Measurements from ENCODE around the gene CCDC102B. TPM values are rescaled to one million over a fixed set of nuclear protein-coding genes. Genes with fewer than 3 reads are reported as not detected.

CCDC102B gene
- total RNA-seq, 1 donor from 2014 or later, result 8.1 TPM

DNA sequence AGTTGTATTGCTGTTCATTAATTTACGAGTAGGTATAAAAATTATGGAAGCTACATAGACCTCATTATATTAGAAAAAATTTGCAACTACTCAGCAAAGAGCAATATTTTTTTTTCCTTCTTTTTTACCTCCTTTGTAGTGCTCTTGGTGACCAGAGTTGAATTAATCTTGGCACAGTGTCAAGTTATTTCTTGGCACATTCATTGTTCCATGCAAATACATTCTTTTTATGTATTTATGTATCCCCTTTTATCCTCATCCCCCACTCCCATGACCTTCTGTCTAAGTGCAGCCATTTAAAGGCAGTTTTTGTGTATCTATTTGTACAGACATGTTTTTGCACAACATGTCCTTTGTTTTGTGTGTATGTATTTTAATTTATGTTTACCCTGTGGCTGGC lies 224.5 kb downstream of the CCDC102B start:
- Mint-ChIP-seq H3K27ac (ENCODE audit: unreplicated experiment) (no peak overlapping the region), H3K4me1 (ENCODE audit: low read depth, unreplicated experiment) (peaks cover 12% of the 10 kb centered on the region), H3K9me3 (ENCODE audit: unreplicated experiment) (peaks cover 2% of the 10 kb centered on the region), H3K4me3 (ENCODE audit: unreplicated experiment) (no peak overlapping the region), H3K36me3 (ENCODE audit: unreplicated experiment) (no peaks in the 10 kb centered on the region), H3K27me3 (ENCODE audit: unreplicated experiment) (no peaks in the 10 kb centered on the region)
- DNase-seq, result no peak
- TF ChIP-seq, protein P1, sequence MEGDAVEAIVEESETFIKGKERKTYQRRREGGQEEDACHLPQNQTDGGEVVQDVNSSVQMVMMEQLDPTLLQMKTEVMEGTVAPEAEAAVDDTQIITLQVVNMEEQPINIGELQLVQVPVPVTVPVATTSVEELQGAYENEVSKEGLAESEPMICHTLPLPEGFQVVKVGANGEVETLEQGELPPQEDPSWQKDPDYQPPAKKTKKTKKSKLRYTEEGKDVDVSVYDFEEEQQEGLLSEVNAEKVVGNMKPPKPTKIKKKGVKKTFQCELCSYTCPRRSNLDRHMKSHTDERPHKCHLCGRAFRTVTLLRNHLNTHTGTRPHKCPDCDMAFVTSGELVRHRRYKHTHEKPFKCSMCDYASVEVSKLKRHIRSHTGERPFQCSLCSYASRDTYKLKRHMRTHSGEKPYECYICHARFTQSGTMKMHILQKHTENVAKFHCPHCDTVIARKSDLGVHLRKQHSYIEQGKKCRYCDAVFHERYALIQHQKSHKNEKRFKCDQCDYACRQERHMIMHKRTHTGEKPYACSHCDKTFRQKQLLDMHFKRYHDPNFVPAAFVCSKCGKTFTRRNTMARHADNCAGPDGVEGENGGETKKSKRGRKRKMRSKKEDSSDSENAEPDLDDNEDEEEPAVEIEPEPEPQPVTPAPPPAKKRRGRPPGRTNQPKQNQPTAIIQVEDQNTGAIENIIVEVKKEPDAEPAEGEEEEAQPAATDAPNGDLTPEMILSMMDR (IDR thresholded peaks at IDR 0.05; ENCODE audit: partially characterized antibody, unreplicated experiment), result no peak

DNA sequence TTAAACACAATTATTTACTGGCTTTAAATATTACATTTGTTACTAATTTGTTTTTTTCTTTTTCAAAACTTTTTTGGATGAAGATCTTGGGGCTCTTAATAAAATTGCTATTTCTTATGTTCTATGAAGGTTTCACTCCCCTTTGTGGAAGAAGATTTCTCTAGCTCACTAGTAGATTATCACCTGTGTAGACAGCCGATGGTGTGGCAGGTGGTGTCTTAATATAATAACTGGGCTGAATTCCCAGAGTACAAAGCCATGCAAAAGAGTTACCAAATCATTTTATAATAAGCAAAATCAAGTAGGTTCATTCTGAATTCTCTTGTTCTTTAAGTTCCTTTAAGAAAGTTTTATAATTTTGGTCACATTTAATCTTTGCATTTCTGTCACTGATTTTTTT lies 233.7 kb downstream of the CCDC102B start:
- H3K4me3 Mint-ChIP-seq (ENCODE audit: unreplicated experiment), result no peak overlapping the region
- H3K27me3 Mint-ChIP-seq (ENCODE audit: unreplicated experiment), result no peaks in the 10 kb centered on the region
- no peaks in the 10 kb centered on the region for H3K9me3 Mint-ChIP-seq (ENCODE audit: unreplicated experiment)
- no peak overlapping the region for H3K27ac Mint-ChIP-seq (ENCODE audit: unreplicated experiment)
- no peaks in the 10 kb centered on the region for H3K4me1 Mint-ChIP-seq (ENCODE audit: low read depth, unreplicated experiment)
- no peak for DNase-seq
- no peaks in the 10 kb centered on the region for H3K36me3 Mint-ChIP-seq (ENCODE audit: unreplicated experiment)
- TF ChIP-seq, protein P1 (IDR thresholded peaks at IDR 0.05; ENCODE audit: partially characterized antibody, unreplicated experiment), result no peak

DNA sequence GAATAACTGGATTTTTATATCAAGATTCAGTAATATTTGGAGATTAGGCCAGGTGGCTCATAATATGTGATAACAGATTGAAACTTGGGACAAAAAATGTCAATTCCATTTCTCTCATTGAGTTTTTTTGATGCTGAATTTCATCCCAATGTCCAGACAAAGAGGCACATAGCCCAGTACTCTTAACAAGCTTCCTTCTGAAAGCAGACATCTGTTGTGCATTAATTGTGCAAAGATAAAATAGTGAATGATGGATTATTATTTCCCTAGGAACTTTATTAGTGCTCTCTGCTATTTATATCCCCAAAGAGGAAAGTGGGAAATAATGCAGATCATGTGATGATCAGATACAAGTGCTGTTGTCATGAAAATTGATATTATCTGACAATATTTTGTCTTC lies 234.1 kb downstream of the CCDC102B start:
- no peaks in the 10 kb centered on the region for H3K36me3 Mint-ChIP-seq (ENCODE audit: unreplicated experiment)
- H3K4me3 Mint-ChIP-seq (ENCODE audit: unreplicated experiment), result no peak overlapping the region
- DNase-seq, result no peak
- TF ChIP-seq, protein P1 (IDR thresholded peaks at IDR 0.05; ENCODE audit: partially characterized antibody, unreplicated experiment), result no peak
- H3K4me1 Mint-ChIP-seq (ENCODE audit: low read depth, unreplicated experiment), result no peaks in the 10 kb centered on the region
- no peaks in the 10 kb centered on the region for H3K27me3 Mint-ChIP-seq (ENCODE audit: unreplicated experiment)
- no peaks in the 10 kb centered on the region for H3K9me3 Mint-ChIP-seq (ENCODE audit: unreplicated experiment)
- no peak overlapping the region for H3K27ac Mint-ChIP-seq (ENCODE audit: unreplicated experiment)

DNA sequence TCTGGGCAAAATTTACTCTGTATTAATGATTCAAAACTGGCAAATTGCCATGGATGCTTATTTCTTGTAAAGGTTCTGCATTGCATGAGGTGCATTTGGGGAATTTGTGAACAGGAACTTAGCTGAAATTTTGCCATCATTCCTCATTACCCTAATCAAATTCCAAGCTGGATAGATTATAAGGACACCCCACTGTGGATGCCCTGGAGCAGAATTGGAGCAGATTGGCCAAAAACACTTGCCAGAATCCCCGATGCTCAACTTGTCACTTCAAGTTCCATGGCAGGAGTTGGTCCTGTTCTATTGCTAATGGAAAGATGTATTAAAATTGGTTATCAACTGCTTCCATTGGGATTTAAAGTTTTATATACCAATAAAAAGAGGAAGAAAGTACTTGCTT lies 237.9 kb downstream of the CCDC102B start:
- Mint-ChIP-seq H3K4me1 (ENCODE audit: low read depth, unreplicated experiment) (no peaks in the 10 kb centered on the region), H3K36me3 (ENCODE audit: unreplicated experiment) (no peaks in the 10 kb centered on the region), H3K9me3 (ENCODE audit: unreplicated experiment) (no peaks in the 10 kb centered on the region), H3K4me3 (ENCODE audit: unreplicated experiment) (no peak overlapping the region), H3K27ac (ENCODE audit: unreplicated experiment) (no peak overlapping the region), H3K27me3 (ENCODE audit: unreplicated experiment) (no peaks in the 10 kb centered on the region)
- DNase-seq, result no peak
- TF ChIP-seq, protein P1 (IDR thresholded peaks at IDR 0.05; ENCODE audit: partially characterized antibody, unreplicated experiment), result no peak

DNA sequence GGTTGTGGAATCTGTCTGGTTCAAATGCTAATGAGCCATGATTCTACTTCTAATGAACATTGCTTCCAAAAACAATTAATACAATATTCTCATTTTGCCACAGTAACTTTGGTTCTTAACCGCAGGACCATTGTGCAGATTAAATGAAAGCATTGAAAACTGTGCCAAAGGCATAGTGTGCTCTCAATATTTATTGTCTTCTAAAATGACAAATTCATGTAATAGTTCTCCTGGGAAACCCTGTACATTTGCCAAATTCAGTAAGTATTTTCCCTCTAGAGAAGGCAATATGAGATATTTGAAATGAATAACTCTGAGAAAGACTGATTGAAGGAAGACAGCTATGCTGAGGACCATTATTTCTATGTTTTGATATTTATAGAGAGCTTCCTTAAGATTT lies 246.3 kb downstream of the CCDC102B start:
- no peak for DNase-seq
- Mint-ChIP-seq H3K36me3 (ENCODE audit: unreplicated experiment) (no peaks in the 10 kb centered on the region), H3K4me3 (ENCODE audit: unreplicated experiment) (no peak overlapping the region), H3K4me1 (ENCODE audit: low read depth, unreplicated experiment) (peaks cover 3% of the 10 kb centered on the region), H3K9me3 (ENCODE audit: unreplicated experiment) (no peaks in the 10 kb centered on the region), H3K27me3 (ENCODE audit: unreplicated experiment) (no peaks in the 10 kb centered on the region), H3K27ac (ENCODE audit: unreplicated experiment) (no peak overlapping the region)
- TF ChIP-seq, protein P1 (IDR thresholded peaks at IDR 0.05; ENCODE audit: partially characterized antibody, unreplicated experiment), result no peak
